GM12892 (cell line): ENCODE results near the gene SH3BP5.

ENCODE experiments used
- POLR2A ChIP-seq: IDR thresholded peaks from 2 replicates; pipeline ENCODE4 v1.6.1; 2011; ENCODE audit warnings: low read depth, low read length, control low read depth
- POLR2AphosphoS5 ChIP-seq: IDR thresholded peaks from 2 replicates; pipeline ENCODE4 v1.6.1; 2011; ENCODE audit warnings: low read depth, low read length, control low read depth

GRCh38 chr3:15306979-15307359 is 25.4 kb downstream of the SH3BP5 start:
- TF ChIP-seq POLR2A (no peak), POLR2AphosphoS5 (no peak)
